Activated T-helper 1 cell treated with Interleukin-2 at 50 U/mL for 16 hours (primary cell): ENCODE results near the gene C19orf44.
A peak's percentile ranks its signal among the peaks of the same experiment; 100 is the strongest.
"Not testable (repeated sequence)": the region's sequence is repeated elsewhere in the genome, so short reads cannot be mapped to it uniquely, and the experiment has no call there.

Experiments
- DNase-seq: peaks from one replicate; pipeline ENCODE4 v3.0.0-alpha.2; 2020; ENCODE audit warnings: low read depth

Gene C19orf44

DNA sequence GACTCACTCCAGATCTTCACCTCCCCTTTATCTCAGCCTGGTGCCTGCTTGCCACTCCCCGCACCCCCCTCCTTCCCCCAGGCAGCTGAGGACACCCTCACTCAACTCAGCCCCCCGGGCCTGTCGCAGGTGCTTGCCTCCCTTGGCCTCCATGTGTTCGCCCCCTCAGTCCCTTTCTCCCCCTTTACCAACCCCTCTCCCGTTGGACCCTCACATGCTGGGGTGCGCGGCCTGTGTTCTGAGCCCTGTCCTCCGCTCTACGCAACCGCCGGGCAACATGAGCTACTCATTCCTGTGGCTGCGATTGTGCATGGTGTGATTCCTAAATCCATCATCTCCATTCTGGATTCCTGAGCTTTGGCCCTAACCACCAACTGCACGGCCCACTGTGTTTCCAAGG is 40.9 kb downstream of the C19orf44 start:
- DNase-seq, result no peak

- no peak for DNase-seq
Measured at GRCh38 chr19:16540948-16541347, 44.8 kb downstream of the C19orf44 start.

DNA sequence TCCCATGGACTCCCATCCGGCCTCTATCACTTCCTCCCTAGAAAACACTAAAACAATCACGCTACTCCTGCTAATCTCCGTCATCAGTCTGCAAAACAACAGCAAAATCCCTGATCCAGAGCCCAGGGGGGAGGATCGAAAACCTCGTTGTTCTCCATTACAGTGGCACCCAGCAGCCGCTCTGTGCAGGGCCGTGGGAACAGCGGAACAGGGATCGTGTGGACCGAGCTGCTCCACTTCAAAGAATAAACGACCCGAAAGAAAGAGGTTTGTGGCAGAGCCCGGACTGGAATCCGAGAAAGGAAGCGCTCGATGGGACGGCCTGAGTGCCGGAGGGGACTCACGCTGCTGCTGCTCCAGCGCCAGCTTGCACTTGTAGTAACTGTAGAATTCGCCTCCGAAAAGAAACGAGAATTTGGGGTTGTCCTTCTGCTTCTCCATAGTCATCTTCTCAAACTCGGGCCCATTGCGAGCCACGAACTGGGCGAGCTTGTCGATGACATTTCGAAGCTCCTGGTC is 45.4 kb downstream of the C19orf44 start:
- DNase-seq, result no peak

DNA sequence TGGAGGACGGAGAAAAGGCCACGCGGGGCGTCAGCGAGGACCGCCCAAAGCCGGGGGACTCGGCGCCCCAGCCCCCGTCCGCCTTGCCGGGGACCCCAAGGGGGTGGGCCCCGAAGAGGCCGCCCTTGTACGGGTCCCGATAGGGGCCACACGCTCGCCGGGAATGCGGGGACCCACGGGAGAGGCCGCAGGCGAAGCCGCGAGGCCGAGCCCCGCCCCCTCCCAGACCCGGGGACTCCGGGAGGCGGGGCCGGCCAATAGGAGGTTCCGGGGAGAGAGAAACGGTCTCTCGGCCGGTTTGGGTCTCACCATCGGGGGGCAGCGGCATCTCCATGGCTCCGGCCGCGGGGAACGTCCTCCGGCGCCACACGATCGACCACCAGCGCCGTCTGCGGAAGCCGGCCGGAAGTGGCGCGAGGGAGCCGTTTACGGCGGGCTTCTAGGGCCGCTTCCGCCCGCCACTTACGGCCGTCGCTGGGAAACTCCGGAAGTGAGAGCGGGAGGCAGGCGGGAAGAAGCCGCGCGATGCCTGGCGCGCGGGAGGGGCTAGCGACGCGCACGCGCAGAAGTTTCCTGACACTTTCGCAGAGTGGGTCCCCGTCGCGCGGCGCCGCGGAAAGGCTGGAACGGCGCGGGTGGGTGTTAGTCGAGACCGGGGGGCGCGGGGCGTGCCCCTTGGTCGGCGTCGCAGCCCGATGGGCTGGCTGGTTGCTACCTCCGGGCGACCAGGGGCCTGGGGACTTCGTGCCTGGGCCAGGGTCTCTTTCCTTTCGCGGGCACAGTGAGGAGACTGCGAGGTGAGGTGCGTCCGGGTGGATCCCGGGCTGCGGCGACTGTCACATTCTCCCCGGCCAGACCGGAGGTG is 46.1 kb downstream of the C19orf44 start, which contains the start of gene CHERP:
Gene CHERP, minus strand, starts transcription at position 393 of the 865 bp plus-strand sequence. Its CDS starts 59 bp downstream, at position 334.
- DNase-seq, result peak; percentile 94

DNA sequence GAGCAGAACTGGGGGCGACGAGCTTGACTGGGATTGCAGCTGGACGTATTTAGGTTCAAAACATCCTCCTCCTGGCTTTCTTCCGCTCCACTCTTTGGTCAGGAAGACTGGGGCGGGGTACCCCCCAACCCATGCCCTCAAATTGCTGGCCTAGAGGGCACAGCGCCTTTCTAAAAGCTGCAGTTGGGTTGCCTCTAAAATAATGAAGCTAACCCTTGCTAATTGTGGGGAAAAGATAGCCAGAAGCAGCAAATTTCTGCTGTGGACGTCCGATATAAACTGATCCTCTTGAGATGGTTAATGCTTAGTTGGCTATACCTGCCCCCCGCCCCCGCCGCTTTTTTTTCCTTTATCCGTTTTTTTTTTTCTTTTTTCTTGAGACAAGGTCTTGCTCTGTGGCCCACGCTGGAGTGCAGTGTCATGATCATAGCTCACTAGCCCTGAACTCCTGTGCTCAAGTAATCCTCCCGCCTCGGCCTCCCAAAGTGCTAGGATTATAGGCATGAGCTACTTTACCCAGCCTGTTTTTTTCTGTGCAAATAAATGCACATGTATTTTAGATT is 46.8 kb downstream of the C19orf44 start:
- DNase-seq, result no peak

DNA sequence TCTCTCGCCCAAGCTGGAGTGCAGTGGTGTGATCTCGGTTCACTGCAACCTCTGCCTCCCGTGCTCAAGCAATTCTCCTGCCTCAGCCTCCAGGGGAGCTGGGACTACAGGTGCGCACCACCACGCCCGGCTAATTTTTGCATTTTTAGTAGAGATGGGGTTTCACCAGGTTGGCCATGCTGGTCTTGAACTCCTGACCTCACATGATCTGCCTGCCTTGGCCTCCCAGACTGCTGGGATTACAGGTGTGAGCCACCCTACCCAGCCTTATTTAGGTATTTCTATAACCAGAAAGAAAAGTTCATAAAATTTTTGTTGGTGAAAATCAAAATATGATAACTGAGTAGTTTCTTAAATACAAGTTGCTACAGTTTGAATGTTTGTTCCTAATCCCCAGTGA is 47.5 kb downstream of the C19orf44 start:
- DNase-seq, result not testable (repeated sequence)

- no peak for DNase-seq
Measured at GRCh38 chr19:16544473-16545231, 48.5 kb downstream of the C19orf44 start.

DNA sequence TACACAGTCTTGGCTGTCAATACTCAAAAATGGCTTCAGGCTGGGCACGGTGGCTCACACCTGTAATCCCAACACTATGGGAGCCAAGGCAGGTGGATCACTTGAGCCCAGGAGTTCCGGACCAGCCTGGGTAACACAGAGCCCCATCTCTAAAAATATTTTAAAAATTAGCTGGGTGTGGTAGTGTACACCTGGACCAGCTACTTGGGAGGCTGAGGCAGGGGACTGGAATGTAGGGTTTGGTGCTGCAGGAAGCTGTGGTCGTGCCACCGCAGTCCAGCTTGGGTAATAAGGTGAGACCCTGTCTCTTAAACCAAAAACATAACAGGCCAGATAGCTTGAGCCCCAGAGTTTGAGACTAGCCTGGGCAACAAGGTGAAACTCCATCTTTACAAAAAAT is 52.8 kb downstream of the C19orf44 start:
- DNase-seq, result no peak

DNA sequence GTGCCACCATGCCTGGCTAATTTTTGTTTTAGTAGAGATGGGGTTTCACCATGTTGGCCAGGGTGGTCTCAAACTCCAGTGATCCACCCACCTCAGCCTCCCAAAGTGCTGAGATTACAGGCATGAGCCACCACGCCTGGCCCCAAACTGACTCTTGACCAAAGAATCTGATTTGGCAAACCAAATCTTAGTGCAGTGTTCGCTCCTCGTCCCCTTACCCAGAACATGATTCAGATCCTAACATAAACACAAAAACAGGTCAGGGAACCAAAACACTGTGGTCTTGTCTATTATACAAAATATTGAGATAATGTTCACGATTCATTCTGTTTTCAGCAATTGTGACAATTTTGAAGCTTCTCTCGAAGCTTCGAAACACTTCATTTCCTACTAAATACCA is 55.7 kb downstream of the C19orf44 start:
- not testable (repeated sequence) for DNase-seq

GRCh38 chr19:16554776-16555175 is 58.6 kb downstream of the C19orf44 start:
- no peak for DNase-seq

GRCh38 chr19:16559780-16560276 is 63.6 kb downstream of the C19orf44 start:
- no peak for DNase-seq

GRCh38 chr19:16561382-16561781 is 65.2 kb downstream of the C19orf44 start:
- no peak for DNase-seq

- DNase-seq, result no peak
Measured at GRCh38 chr19:16562608-16563025, 66.4 kb downstream of the C19orf44 start.

DNA sequence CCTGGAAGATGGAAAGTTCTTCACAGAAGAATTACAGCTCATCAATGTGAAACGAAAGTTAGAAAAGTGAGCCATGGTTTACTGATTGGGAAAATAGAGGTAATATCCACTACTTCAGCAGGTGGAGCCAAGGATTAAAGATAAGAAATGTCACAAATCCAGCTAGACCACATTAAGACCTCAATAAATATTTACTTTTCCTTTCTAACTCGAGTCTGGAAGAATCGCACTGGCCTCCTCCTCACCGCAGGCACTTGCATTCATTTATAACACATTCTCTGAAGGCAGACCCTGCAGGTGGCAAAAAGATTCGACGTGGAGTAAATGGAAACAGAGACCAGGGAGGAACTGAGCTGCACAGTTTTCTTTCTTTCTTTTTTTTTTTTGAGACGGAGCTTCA is 68.6 kb downstream of the C19orf44 start:
- DNase-seq, result no peak

- peak; percentile 72 for DNase-seq
Measured at GRCh38 chr19:16566161-16566560, 70.0 kb downstream of the C19orf44 start.

- no peak for DNase-seq
Measured at GRCh38 chr19:16566702-16567101, 70.5 kb downstream of the C19orf44 start.

- DNase-seq, result no peak
Measured at GRCh38 chr19:16569609-16570320, 73.6 kb downstream of the C19orf44 start.
